Measurements from ENCODE around the gene COQ8A. TPM values are rescaled to one million over a fixed set of nuclear protein-coding genes. Genes with fewer than 3 reads are reported as not detected.

Gene COQ8A
- total RNA-seq, 1 donor from 2014 or later, result 16.0 TPM

GRCh38 chr1:226981386-226981817, 41.3 kb downstream of the COQ8A start:
- H3K36me3 Mint-ChIP-seq (ENCODE audit: unreplicated experiment), result peaks cover 5% of the 10 kb centered on the region
- peak; percentile 80 for DNase-seq (ENCODE audit: extremely low spot score, unreplicated experiment)
- no peaks in the 10 kb centered on the region for H3K9me3 Mint-ChIP-seq (ENCODE audit: unreplicated experiment)
- H3K4me3 Mint-ChIP-seq (ENCODE audit: unreplicated experiment), result no peak overlapping the region
- no peaks in the 10 kb centered on the region for H3K27me3 Mint-ChIP-seq (ENCODE audit: unreplicated experiment)
- peaks cover 2% of the 10 kb centered on the region for H3K4me1 Mint-ChIP-seq (ENCODE audit: unreplicated experiment)
- no peak for TF ChIP-seq CTCF (IDR thresholded peaks at IDR 0.05)
- H3K27ac Mint-ChIP-seq (ENCODE audit: unreplicated experiment), result no peak overlapping the region

DNA sequence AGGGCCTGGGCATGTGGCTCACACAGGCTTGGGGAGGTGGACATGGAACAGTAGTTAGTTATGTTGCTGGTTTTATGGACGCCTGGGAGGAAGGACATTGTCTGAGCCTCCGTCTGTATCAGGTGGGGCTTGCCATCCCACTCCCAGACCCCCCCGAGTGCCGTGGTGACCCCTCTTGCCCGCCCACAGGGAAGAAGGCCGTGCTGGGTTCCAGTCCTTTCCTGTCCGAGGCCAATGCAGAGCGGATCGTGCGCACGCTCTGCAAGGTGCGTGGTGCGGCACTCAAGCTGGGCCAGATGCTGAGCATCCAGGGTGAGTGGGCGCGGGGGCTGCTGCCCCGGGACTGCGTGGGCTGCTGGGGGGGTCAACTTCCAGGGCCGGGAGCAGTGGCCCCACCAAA, 41.7 kb downstream of the COQ8A start:
- Mint-ChIP-seq H3K27ac (ENCODE audit: unreplicated experiment) (no peak overlapping the region), H3K4me1 (ENCODE audit: unreplicated experiment) (peaks cover 2% of the 10 kb centered on the region), H3K4me3 (ENCODE audit: unreplicated experiment) (no peak overlapping the region), H3K36me3 (ENCODE audit: unreplicated experiment) (peaks cover 9% of the 10 kb centered on the region), H3K27me3 (ENCODE audit: unreplicated experiment) (no peaks in the 10 kb centered on the region), H3K9me3 (ENCODE audit: unreplicated experiment) (no peaks in the 10 kb centered on the region)
- DNase-seq (ENCODE audit: extremely low spot score, unreplicated experiment), result peak; percentile 83
- TF ChIP-seq CTCF (IDR thresholded peaks at IDR 0.05), result no peak

DNA sequence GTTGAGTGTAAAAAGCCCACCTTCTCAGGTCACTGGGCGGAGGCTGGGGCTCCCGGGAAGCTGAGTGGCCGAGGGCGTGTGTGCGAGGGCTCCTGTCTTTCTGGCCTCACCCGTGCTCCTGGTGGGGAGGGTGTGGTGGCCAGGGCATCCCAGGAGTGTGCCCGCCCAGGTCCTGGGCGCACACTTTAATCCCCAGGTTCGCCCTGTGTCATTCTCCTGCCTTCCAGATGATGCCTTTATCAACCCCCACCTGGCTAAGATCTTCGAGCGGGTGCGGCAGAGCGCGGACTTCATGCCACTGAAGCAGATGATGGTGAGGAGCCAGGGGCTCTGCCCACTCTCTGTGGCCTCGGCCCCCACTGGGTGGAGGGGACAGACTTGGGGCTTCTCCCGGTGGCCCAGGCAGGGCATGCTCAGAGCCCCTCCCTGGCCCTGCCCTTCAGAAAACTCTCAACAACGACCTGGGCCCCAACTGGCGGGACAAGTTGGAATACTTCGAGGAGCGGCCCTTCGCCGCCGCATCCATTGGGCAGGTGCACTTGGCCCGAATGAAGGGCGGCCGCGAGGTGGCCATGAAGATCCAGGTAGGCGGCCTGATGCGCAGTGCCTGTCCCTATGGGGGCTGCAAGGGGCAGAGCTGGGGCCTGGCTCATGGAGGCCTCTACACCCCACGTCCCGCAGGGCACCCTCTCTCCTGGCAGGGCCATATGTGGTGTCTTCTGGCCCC, 42.5 kb downstream of the COQ8A start:
- Mint-ChIP-seq H3K27ac (ENCODE audit: unreplicated experiment) (no peak overlapping the region), H3K36me3 (ENCODE audit: unreplicated experiment) (peaks cover 15% of the 10 kb centered on the region), H3K4me1 (ENCODE audit: unreplicated experiment) (peaks cover 2% of the 10 kb centered on the region), H3K27me3 (ENCODE audit: unreplicated experiment) (no peaks in the 10 kb centered on the region), H3K9me3 (ENCODE audit: unreplicated experiment) (no peaks in the 10 kb centered on the region), H3K4me3 (ENCODE audit: unreplicated experiment) (no peak overlapping the region)
- TF ChIP-seq CTCF (IDR thresholded peaks at IDR 0.05), result no peak
- peak; percentile 74 for DNase-seq (ENCODE audit: extremely low spot score, unreplicated experiment)

- Mint-ChIP-seq H3K27me3 (ENCODE audit: unreplicated experiment) (no peaks in the 10 kb centered on the region), H3K36me3 (ENCODE audit: unreplicated experiment) (peaks cover 16% of the 10 kb centered on the region), H3K4me3 (ENCODE audit: unreplicated experiment) (no peak overlapping the region), H3K9me3 (ENCODE audit: unreplicated experiment) (no peaks in the 10 kb centered on the region), H3K27ac (ENCODE audit: unreplicated experiment) (no peak overlapping the region), H3K4me1 (ENCODE audit: unreplicated experiment) (peaks cover 2% of the 10 kb centered on the region)
- DNase-seq (ENCODE audit: extremely low spot score, unreplicated experiment), result peak; percentile 85
- TF ChIP-seq CTCF (IDR thresholded peaks at IDR 0.05), result no peak
Measured at GRCh38 chr1:226983247-226983991, 43.3 kb downstream of the COQ8A start.

DNA sequence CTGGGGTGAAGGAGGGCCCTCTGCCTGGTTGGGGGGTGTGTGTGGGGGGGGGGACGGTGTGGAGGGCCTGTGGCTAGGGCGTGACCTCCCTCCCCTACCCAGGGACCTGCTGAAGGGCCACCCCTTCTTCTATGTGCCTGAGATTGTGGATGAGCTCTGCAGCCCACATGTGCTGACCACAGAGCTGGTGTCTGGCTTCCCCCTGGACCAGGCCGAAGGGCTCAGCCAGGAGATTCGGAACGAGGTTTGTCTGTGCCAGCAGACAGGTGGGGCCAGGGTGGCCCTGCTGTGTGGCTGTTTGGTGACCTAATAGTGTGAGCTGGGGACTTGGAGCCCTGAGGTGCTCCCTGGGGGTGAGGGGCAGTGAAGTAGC, 43.9 kb downstream of the COQ8A start:
- Mint-ChIP-seq H3K4me3 (ENCODE audit: unreplicated experiment) (no peak overlapping the region), H3K36me3 (ENCODE audit: unreplicated experiment) (peaks cover 16% of the 10 kb centered on the region), H3K27ac (ENCODE audit: unreplicated experiment) (no peak overlapping the region), H3K4me1 (ENCODE audit: unreplicated experiment) (peaks cover 2% of the 10 kb centered on the region), H3K27me3 (ENCODE audit: unreplicated experiment) (no peaks in the 10 kb centered on the region), H3K9me3 (ENCODE audit: unreplicated experiment) (no peaks in the 10 kb centered on the region)
- DNase-seq (ENCODE audit: extremely low spot score, unreplicated experiment), result peak; percentile 81
- no peak for TF ChIP-seq CTCF (IDR thresholded peaks at IDR 0.05)

Data from osteocyte (in vitro differentiated cells).